ENCODE measurements around the gene FBXO28.
"Not testable (repeated sequence)": the region's sequence is repeated elsewhere in the genome, so short reads cannot be mapped to it uniquely, and the experiment has no call there.

Gene FBXO28

DNA sequence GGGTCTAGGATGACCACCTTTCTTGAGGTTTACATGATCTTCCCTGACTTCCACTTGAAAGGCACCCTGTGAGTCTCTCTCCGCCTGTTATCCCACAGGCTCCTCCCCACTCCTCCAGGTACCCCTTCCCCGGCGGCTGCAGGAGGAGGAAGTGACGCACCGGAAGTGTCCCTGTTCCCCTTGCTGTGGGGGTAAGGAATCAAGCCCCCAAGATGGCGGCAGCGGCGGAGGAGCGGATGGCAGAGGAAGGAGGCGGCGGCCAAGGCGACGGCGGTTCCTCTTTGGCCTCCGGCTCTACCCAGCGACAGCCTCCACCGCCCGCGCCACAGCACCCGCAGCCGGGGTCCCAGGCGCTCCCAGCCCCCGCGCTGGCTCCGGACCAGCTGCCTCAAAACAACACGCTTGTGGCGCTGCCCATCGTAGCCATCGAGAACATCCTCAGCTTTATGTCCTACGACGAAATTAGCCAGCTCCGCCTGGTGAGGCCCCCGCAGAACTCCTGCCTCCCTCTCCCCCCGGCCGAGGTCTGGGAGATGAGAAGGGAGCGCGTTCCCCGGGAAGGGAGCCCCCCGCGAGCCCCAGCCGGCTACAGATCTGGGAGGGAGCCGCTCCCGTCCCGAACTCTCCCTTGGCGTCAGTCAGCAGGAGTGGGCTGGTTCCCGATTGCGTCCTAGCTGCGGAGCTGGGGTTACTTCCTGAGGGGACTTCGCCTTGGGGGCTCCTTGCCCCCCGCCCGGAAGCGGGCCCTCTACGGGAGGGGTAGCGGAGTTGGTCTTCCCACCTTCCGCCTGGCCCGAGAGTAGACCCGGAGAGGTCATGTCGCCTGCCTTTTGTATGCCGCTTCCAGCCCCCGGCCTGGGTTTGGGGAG is at the start of gene FBXO28:
TSS of gene FBXO28 (plus strand) at position 194 of the 869 bp plus-strand sequence. CDS start at position 213, 19 bp downstream.
- DNase-seq (ENCODE audit: low read depth): peak; percentile 89

- DNase-seq (ENCODE audit: low read depth): no peak
These were observed 49.8 kb upstream of the FBXO28 start for GRCh38 chr1:224064150-224064549.

DNA sequence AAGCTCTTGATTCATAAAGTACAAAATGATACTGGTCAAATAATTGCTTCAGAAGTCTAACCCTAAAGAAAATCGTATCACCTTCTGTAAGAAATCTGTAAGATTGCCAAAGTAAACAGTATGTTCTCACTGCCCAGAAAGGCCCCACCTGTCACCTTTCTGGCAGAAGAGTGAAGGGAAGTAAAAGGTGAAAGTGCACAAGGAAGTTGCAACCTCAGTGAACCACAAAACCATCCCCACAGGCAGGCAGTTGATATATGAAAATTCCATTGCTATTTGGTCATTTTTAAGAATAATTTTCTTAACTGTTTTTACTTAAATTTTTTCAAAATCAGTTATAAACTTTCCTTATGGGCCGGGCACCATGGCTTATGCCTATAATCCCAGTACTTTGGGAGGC is 48.5 kb upstream of the FBXO28 start:
- DNase-seq (ENCODE audit: low read depth): no peak

- DNase-seq (ENCODE audit: low read depth): no peak
These were observed 46.7 kb upstream of the FBXO28 start for GRCh38 chr1:224067207-224067606.

DNA sequence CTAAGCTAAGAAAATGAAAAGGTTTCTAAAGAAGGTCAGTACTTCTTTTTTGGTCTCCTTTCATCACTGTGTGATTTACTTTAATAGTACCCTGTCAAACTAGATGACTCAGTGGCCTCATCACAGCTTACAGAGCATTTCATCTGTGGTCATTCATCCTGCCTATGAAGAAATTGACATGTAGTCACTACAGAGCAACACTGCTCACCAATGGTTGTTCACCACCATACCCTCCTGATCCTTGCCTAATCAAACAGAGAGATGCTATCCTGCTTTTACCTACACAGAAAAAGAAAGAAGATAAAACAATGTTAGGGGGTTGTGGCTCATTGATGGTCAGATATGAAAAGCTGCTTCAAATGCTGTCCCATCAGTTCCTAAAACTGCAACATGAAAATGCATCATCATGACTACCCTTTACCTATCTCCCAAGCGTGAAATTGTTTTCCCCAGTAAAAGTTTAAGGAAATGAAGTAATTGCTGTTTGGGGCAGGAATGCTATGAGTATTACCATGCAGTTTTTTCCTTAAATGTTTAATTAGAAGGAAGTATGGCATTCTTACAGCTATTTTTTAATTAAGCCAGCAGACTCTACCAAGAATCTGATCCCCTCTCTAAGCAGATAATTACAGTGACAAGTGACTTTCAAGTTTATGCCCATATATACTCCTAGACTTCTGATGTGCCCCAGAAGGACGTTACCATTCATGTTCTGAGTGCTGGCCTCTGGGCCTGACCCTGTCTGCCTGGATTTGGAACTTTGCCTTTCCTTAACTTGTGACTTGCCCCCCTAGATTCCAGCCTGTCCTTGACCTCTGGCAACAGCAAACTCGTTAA is 46.1 kb upstream of the FBXO28 start:
- no peak for DNase-seq (ENCODE audit: low read depth)

DNA sequence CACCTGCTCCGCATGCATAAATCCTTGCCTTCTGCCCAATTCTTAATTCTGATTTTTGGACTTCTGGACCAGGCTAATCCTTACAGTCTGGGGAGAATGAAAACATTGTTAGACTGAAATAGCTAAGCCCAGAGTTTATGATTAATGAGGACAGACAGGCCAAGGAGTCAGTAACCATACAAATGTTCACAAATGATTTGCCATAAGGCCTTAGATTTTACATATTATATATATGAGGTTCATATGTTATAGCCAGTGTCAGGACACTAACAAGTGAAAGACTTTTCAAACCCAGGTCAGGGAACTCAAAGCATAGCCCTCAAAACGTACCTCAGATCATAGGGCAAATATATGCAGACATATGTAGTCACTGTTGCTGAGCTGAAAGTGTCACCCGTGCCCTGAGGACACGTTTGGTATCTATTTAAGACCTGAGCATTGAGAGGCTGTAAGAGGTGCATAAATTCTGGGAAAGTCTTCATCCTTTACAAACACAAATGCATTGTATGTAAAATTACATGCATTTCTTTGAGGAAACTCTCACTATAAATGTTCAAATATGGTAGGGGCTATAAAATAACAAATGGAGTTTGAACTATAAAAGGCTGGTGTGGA is 45.3 kb upstream of the FBXO28 start:
- DNase-seq (ENCODE audit: low read depth): no peak

- DNase-seq (ENCODE audit: low read depth): no peak
These were observed 44.8 kb upstream of the FBXO28 start for GRCh38 chr1:224069138-224069537.

GRCh38 chr1:224070521-224070920 is 43.4 kb upstream of the FBXO28 start:
- no peak for DNase-seq (ENCODE audit: low read depth)

DNA sequence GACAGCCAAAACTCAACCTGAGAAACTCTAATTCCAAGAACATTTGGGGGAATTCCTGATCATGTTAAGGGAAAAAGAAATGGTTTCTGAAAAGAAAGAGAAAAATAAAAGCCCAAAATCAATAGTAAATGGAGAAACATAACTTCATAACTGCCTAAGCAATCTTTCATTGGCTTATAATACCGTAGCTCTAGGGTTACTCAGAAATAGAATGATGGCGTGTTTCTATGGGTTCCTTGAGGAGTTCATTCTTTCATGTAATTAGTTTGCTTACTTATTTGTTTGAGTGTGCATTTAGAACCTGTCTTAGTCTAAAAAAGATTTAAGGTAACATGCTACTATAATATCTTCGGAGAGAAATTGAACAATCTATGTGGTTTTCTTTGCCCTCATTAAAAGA is 37.5 kb upstream of the FBXO28 start:
- no peak for DNase-seq (ENCODE audit: low read depth)

DNA sequence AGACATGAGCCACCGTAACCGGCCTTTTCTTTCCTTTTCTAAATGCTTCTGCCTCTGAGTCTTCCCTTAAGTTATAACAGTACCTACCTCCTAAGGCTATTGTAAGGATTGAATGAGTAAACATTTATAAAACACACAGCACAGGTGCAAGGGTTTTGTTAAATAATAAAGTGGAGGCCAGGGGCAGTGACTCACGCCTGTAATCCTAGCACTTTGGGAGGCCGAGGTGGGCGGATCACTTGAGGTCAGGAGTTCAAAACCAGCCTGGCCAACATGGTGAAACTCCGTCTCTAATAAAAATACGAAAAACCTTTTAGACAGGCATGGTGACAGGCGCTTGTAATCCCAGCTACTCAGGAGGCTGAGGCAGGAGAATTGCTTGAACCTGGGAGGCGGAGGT is 34.3 kb upstream of the FBXO28 start:
- not testable (repeated sequence) for DNase-seq (ENCODE audit: low read depth)

DNA sequence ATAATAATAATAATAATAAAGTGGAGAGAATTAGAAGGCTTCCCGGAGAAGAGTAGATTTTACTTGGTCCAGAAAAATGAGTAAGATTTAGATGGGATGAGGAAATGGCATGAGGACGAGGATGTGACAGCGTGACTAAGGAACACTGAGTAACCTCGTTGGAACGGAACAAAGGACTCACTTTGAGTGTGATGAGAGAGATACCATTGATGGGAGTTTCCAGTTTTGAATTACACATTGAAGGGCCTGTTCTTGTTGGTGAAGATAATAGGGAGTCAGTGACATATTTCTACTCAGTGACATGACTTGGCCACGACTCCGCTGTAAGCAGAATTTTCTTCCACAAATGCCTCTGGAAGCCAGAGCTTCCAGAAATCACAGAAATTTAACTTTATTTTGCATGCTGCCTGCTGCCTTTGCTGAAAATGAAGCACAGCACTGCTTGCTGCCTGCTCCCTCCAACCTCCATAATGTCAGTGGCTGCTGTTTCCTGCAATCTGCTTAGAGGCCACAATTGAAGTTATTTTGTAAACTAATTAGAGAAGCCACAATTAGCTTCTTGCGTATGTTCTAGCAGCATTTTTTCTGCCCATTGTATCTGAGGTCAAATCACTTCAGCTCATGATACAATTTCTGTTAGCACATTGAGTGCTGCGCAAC is 33.7 kb upstream of the FBXO28 start:
- DNase-seq (ENCODE audit: low read depth): no peak

DNA sequence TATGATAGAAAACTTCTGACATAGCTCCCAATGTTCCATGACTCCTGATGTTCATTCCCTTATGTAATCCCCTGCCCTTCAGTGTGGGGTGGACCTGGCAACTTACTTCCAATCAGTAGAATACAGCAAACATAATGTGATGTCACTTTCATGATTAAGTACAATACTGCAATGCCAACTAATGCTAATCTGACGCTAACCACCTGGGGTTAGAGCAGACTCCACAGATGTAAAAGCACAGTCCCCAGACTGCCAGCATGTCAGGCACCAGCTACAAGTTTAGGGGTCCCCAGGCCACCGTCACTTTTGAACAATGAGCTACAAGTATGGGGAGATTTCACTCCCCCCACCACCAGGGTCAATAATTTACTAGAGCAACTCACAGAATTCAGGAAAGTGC is 32.3 kb upstream of the FBXO28 start:
- DNase-seq (ENCODE audit: low read depth): no peak

DNA sequence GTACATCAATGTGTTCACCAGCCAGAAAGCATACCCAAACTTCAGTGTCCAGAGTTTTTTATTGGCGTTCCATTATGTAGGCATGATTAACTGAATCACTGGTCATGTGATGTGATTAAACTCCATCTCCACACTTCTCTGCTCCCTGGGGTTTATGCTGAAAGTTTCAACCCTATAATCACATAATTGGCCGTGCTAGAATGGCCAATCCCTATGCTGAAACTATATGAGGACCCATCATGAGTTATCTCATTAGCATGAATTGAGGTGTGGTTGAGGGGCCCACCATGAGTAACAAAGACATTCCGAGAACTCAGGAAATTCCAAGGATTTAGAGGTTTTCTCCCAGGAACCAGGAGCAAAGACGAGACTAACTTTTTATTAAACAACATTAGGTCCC is 31.8 kb upstream of the FBXO28 start:
- DNase-seq (ENCODE audit: low read depth): no peak

- DNase-seq (ENCODE audit: low read depth): no peak
These were observed 29.0 kb upstream of the FBXO28 start for GRCh38 chr1:224084867-224085266.

- no peak for DNase-seq (ENCODE audit: low read depth)
These were observed 28.3 kb upstream of the FBXO28 start for GRCh38 chr1:224085421-224086108.

DNA sequence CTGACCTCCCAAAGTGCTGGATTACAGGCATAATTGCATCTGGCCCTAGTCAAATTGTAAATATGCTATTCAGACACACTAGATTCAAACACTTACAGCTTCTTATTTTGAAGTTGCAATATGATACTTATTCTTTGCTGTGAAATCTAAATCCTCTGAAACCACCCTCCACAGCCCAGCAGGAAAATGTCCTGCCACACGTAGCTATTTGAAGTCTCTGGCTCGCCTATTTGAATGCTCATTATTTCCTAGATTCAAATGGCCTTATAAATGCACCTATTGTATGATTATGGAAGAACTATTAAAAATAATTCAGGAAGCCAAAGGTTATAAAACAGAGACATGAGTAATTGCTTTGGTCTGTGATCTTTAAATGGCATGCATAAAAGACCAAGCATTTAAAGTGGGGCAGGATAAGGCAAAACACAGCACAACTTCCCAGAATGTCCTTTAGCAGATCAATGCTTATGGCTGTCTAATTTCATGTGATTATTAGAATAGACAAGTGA is 26.6 kb upstream of the FBXO28 start:
- DNase-seq (ENCODE audit: low read depth): no peak

GRCh38 chr1:224089583-224089982 is 24.3 kb upstream of the FBXO28 start:
- no peak for DNase-seq (ENCODE audit: low read depth)

DNA sequence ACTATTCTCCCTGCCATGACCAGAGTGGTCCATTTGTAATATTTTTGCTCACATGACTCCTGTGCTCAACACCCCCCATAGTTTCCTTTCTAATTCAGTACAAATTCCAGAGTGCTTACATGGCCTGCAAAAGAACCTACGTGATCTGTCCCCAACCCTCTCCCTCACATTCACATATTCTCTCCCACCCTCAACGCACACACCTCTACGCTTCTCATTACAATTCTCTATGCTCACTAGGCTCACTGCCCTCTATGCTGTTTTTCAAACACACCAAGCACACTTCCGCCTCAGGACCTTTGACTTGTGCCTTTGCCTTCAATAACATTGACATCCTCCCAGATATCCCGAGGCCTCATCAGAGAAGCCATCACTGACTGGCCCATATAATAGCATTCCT is 23.8 kb upstream of the FBXO28 start:
- DNase-seq (ENCODE audit: low read depth): no peak

DNA sequence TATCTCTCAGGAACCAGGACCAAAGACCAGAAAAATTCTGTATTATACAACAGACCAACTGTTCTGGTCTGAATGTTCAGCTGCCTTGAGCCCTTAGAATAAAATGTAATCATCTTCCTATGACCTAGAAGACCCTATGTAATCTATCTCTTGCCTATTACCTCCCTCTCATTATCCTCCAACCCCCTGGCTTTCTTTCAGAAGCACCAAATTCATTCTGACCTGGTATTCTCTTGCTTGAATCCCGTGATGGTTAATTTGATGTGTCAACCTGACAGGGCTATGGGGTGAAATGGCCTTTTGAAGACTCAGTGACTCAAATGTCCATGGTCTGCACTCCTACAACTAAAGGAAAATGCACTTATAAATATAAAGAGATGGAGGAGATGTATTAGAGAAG is 21.8 kb upstream of the FBXO28 start:
- DNase-seq (ENCODE audit: low read depth): no peak

DNA sequence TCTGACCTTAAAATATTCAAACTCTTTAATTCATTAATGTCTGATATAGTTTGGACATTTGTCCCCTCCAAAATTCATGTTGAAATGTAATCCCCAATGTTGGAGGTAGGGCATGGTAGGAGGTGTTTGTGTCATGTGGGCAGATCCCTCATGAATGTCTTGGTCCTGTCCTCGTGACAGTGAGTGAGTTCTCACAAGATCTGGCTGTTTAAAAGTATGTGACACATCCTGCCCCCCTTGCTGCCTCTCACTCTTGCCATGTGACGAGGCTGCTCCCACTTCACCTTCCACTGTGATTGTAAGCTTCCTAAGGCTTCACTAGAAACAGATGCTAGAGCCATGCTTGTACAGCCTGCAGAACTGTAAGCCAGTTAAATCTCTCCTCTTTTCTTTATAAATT is 21.3 kb upstream of the FBXO28 start:
- no peak for DNase-seq (ENCODE audit: low read depth)

- no peak for DNase-seq (ENCODE audit: low read depth)
These were observed 18.6 kb upstream of the FBXO28 start for GRCh38 chr1:224095339-224095738.

Data from CMK (cell line).